Measurements from ENCODE around the gene MEP1B.
"Not testable (repeated sequence)": the region's sequence is repeated elsewhere in the genome, so short reads cannot be mapped to it uniquely, and the experiment has no call there.

Gene MEP1B

GRCh38 chr18:32189790-32190189 lies at the start of gene MEP1B:
Gene MEP1B, plus strand, starts transcription at chr18:32190039. Its CDS starts 32 bp downstream, at chr18:32190071.
- DNase-seq (ENCODE audit: low read depth in 2 of 3, low spot score in 1 of 3) = no peak

- no peak for DNase-seq (ENCODE audit: low read depth in 2 of 3, low spot score in 1 of 3)
Observed at GRCh38 chr18:32148185-32148870, 41.5 kb upstream of the MEP1B start.

GRCh38 chr18:32152705-32153448 lies 37.0 kb upstream of the MEP1B start:
- DNase-seq (ENCODE audit: low read depth in 2 of 3, low spot score in 1 of 3) = no peak

GRCh38 chr18:32156855-32157254 lies 33.0 kb upstream of the MEP1B start:
- DNase-seq (ENCODE audit: low read depth in 2 of 3, low spot score in 1 of 3) = no peak

GRCh38 chr18:32157580-32157979 lies 32.3 kb upstream of the MEP1B start:
- DNase-seq (ENCODE audit: low read depth in 2 of 3, low spot score in 1 of 3) = no peak

DNA sequence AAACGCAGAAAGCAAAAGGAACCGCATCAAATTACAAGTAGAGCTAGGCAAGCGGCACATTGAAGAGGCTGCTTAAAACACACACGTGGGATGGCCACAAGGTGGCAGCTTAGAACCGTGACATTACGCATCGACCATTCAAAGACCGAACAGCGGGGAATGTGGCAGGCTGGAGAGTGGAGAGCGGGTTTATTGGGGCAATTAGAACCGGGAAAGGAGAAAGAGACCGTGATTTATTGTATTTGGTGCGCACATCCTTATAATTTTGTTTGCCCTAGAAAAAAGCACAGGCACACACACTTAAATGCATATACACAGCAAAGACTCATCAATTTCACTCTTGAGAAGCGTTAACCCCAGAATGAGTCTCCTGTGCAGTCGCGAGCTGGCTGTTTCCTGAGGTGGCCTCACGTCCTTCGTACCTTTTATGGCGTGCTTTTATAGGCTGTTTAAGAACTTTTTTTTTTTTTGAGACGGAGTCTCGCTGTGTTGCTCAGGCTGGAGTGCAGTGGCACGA lies 31.7 kb upstream of the MEP1B start:
- peak; percentile 44 to 63 (median 52) for DNase-seq (ENCODE audit: low read depth in 2 of 3, low spot score in 1 of 3)

- DNase-seq (ENCODE audit: low read depth in 2 of 3, low spot score in 1 of 3) = not testable (repeated sequence)
Observed at GRCh38 chr18:32158631-32159030, 31.2 kb upstream of the MEP1B start.

- no peak for DNase-seq (ENCODE audit: low read depth in 2 of 3, low spot score in 1 of 3)
Observed at GRCh38 chr18:32160547-32160946, 29.3 kb upstream of the MEP1B start.

DNA sequence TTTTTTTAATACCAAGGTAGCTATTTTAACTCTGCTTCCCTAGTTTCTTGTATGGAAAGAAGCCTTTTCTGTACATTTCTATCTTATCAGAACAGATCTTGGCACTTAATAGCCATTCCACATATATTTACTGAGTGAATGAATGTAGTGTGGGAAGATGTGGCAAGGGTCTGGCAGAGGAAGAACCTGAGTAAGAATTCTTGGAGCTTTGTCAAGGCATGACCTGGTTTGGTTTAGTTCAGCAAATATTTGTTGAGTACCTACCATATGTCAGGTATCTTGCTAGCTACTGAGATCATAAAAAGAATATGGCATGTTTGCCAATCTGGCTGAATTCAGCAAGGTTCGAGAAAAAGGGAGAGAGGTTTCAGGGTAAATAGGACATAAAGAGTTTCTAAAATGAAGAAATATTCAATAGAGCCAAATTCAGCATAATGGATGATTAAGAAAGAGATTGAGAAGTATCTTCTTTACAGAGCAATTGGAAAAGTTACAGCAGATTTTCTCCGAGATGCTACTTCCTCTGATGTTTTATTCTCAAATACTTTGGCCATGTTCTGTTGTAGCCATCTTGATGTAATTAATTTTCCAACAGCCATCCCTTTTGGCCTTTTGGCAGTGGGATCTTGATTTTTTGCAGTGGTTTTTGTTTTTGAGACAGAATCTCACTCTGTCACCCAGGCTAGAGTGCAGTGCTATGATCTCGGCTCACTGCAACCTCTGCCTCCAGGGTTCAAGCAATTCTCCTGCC lies 21.7 kb upstream of the MEP1B start:
- no peak for DNase-seq (ENCODE audit: low read depth in 2 of 3, low spot score in 1 of 3)

- no peak for DNase-seq (ENCODE audit: low read depth in 2 of 3, low spot score in 1 of 3)
Observed at GRCh38 chr18:32173654-32174053, 16.2 kb upstream of the MEP1B start.

DNA sequence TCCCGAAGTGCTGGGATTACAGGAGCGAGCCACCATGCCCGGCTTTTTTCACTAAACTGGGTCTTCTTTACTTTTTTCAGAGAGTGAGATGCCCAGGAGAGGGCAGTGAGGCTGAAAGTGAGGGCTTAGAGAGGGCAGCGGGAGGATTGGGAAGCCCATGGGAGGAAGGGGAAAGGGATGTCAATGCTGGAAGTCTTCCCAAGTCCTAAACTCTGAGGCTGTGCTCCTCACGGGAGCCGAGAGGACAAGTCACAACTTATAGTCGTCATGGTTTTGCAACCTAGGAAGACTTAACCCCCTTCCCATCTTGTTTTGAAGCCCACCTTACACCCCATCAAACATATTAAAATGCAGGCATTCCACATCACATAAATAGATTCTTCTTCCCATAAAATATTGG lies 15.1 kb upstream of the MEP1B start:
- DNase-seq (ENCODE audit: low read depth in 2 of 3, low spot score in 1 of 3) = no peak

- DNase-seq (ENCODE audit: low read depth in 2 of 3, low spot score in 1 of 3) = no peak
Observed at GRCh38 chr18:32175265-32175664, 14.6 kb upstream of the MEP1B start.

DNA sequence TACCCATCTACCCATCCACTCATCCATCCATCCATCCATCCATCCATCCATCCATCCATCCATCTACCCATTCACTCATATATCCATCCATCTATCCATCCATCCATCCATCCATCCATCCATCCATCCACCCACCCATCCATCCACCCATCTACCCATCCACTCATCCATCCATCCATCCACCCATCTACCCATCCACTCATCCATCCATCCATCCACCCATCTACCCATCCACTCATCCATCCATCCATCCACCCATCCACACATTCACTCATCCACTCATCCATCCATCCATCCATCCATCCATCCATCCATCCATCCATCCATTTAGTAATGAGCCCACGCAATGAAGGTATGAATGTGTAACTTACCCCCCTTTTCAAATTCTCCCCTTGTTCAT lies 13.1 kb upstream of the MEP1B start:
- DNase-seq (ENCODE audit: low read depth in 2 of 3, low spot score in 1 of 3) = not testable (repeated sequence)

DNA sequence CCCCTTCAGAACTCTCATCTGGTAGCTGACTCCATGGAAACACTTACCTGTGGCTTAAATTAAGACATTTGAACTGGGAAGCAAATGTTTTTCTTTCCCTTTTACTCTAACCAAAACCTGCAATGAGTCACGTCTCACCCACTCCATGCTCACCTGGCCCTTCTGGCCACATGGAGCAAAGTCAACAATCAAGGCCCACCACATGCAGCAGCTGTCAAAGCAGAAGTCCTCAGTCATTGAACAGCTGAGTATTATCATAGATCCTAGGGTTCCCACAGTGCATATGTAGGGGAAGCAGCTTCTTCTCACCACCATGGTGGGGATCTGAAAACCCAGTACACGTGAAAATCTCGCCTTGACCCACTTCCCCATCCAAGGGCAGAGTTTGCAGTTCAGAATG lies 12.3 kb upstream of the MEP1B start:
- DNase-seq (ENCODE audit: low read depth in 2 of 3, low spot score in 1 of 3) = no peak

GRCh38 chr18:32183503-32183902 lies 6.3 kb upstream of the MEP1B start:
- DNase-seq (ENCODE audit: low read depth in 2 of 3, low spot score in 1 of 3) = no peak

- DNase-seq (ENCODE audit: low read depth in 2 of 3, low spot score in 1 of 3) = no peak
Observed at GRCh38 chr18:32190209-32190608, 370 bp downstream of the MEP1B start.

DNA sequence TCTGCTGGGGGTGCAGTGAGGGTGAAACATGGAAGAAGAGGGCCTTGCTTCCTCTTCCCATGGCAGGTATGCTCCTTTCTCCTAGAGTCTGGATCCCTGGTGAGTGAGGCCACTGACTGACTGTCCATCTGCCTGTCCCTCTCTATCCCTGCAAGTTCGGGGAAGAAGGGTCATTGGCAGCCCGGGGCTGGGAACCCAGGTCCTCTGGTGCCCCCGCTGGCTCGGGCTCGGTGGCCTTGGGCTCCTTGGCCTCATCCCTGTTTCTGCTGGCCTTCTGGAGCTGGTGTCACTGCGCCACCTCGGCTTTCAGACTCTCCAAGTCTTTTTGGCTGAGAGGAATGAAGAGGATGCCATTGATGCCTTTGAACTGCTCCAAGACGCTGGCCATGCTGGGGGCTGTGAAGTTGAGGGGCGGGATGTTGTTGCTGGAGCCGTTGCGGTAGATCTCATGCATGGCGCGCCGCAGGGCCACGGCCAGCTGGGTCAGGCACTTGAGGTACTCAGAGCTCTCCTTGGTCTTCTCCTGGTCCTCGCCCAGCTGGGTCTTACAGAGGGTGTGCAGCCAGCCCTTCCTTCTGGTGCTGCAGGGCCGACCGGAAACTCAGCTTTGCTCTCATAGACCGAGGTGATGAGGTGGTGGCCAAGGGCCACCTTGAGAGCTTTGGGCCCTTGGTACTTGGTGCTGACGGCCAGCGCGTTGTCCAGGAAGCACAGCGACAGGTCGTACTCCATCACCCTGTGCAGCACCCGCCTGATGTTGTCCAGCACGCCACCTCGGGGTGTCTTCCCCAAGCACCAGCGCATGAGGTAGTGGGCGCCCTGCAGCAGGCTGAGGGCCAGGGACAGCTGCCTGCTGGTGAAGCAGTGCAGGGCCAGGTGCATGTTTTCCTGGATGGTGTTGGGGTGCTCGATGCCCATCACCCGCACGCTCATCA lies 6.3 kb downstream of the MEP1B start:
- no peak for DNase-seq (ENCODE audit: low read depth in 2 of 3, low spot score in 1 of 3)

DNA sequence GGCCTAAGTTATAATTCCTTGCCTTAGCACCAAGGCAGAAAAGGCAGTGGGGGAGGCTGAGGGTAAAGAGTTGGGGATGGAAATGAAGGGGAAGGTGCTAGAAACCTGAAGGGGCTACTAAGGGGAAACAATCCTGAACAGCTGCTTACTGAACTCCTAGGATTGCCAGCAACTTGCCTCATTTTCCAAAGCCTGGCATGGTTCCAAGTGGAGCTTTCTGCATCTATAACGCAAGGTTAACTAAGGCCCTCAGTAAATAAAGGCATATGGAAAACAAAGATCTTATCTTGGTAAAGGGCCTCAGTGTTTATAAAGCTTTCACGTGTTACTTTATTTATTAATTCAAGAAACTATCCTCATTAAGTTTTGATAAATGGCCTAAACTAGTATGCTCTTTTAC lies 10.9 kb downstream of the MEP1B start:
- DNase-seq (ENCODE audit: low read depth in 2 of 3, low spot score in 1 of 3) = no peak

- DNase-seq (ENCODE audit: low read depth in 2 of 3, low spot score in 1 of 3) = no peak
Observed at GRCh38 chr18:32201948-32202672, 12.3 kb downstream of the MEP1B start.

DNA sequence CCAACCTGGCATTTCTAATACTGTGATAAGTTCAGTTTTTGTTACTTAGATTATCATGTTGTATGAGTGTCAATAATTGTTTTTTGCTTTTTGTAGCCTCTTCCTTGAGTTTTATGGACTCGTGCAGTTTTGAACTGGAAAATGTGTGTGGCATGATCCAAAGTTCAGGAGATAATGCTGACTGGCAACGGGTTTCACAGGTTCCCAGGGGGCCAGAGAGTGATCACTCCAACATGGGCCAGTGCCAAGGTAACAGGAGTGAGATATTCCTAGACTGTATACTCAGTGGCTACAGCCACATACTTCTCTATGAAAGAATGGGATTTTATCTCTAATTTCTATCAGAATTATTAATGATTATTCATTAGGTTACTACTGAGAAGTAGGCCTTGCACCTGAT lies 18.2 kb downstream of the MEP1B start:
- DNase-seq (ENCODE audit: low read depth in 2 of 3, low spot score in 1 of 3) = no peak

Measured in stimulated activated CD4-positive, alpha-beta T cell treated with anti-CD3 and anti-CD28 coated beads, Interleukin-12 subunit alpha, Interleukin-12 subunit beta, amount 100 ng/mL, for 48 hours (primary cell).